Kidney (tissue), 14 donors: ENCODE measurements around the gene SLC66A2. TPM values are rescaled to one million over a fixed set of nuclear protein-coding genes. Genes with fewer than 3 reads are reported as not detected.

Source experiments
- DNase-seq, 5 donors: peaks; one replicate each; pipeline ENCODE4 v3.0.0-alpha.2; 2013 to 2020
- FAIRE-seq: peaks from 2 replicates; lab custom pipeline; 2012; peaks lifted over from hg19 to GRCh38; lab: Jason Lieb, UNC
- H3K27ac ChIP-seq, 2 donors: one replicate each; pipeline ENCODE4 v1.7.0; 2013; ENCODE audit warnings: low read depth in 2 of 2, low read length in 2 of 2, inconsistent platforms in 1 of 2
- H3K27me3 ChIP-seq: one replicate; pipeline ENCODE4 v1.7.1; 2013; ENCODE audit warnings: low read length, inconsistent platforms; ENCODE audit not compliant: control insufficient read depth, insufficient read depth
- H3K36me3 ChIP-seq, 3 donors: one replicate each; pipeline versions ENCODE4 v1.7.0 to v1.7.1; 2013; ENCODE audit warnings: low read length in 3 of 3, control low read depth in 1 of 3, inconsistent platforms in 1 of 3; ENCODE audit not compliant: insufficient read depth in 3 of 3, control insufficient read depth in 2 of 3
- H3K4me1 ChIP-seq, 3 donors: one replicate each; pipeline versions ENCODE4 v1.7.0 to v1.7.1; 2013; ENCODE audit warnings: low read length in 3 of 3, inconsistent platforms in 1 of 3, low read depth in 1 of 3; ENCODE audit not compliant: control insufficient read depth in 2 of 3, insufficient read depth in 2 of 3
- H3K4me3 ChIP-seq, 3 donors: one replicate each; pipeline versions ENCODE4 v1.7.0 to v1.8.1; 2013; ENCODE audit warnings: low read length in 3 of 3, control low read depth in 1 of 3, inconsistent platforms in 1 of 3
- H3K9ac ChIP-seq, 3 donors: one replicate each; pipeline versions ENCODE4 v1.7.0 to v1.7.1; 2013; ENCODE audit warnings: low read length in 3 of 3, control low read depth in 1 of 3, inconsistent platforms in 1 of 3
- H3K9me3 ChIP-seq, 3 donors: one replicate each; pipeline versions ENCODE4 v1.7.0 to v1.7.1; 2013; ENCODE audit warnings: low read length in 3 of 3, control low read depth in 1 of 3, inconsistent platforms in 1 of 3; ENCODE audit not compliant: control insufficient read depth in 2 of 3, insufficient read depth in 1 of 3
- CTCF ChIP-seq: IDR thresholded peaks from 3 replicates; pipeline ENCODE4 v1.5.1; 2012; ENCODE audit warnings: mild to moderate bottlenecking, moderate library complexity, borderline replicate concordance; ENCODE audit not compliant: insufficient read depth; ENCODE audit errors: extremely low read depth
- intact Hi-C: fragments of 100-400 bp; cut with DNase I; formaldehyde crosslinking; loops from one replicate; pipeline ENCODE4 v1.11.1; 2022
- polyA plus RNA-seq: library from polyadenylated mRNA; stranded (reverse); fragments of 350-450 nt; fragmentation: Illumina TruSeq; extraction: RNeasy Lipid Tissue Mini Kit (QIAGEN cat#74804); gene quantifications from one replicate; pipeline ENCODE4 v1.2.3, GENCODE V29; 2014; ENCODE audit warnings: low read depth, low replicate concordance; ENCODE audit not compliant: insufficient read depth
- total RNA-seq: library from RNA; stranded (reverse); fragmentation: NEBNext Ultra II Directional; extraction: Animal tissue kit (Norgen Biotek cat#: 25700); gene quantifications from one replicate; pipeline ENCODE4 v1.2.1, GENCODE V29; 2021
- donor health status: control.
- donor health status: control.
- donor health status: control.
- donor health status: control.
- donor health status: control.
- donor health status: DM: yes; HTN: yes; CAD: no.
- donor health status: Normal renal cell carcinoma (clear cell type).

SLC66A2 gene
- total and polyA plus RNA-seq, 2 donors from 2014 or later, result 41.9 to 45.5 TPM

- peaks cover 0 to 1% (median 0%) of the 10 kb centered on the region in 3 donors for H3K9me3 ChIP-seq
- H3K27ac ChIP-seq, result peak overlapping the region in 1 of 2 donors; percentile 13
- FAIRE-seq (no peak), DNase-seq (peak in 3 of 5 donors; percentile 10 to 77 (median 31))
- no peaks in the 10 kb centered on the region for H3K4me1 ChIP-seq
- no peak overlapping the region for H3K9ac ChIP-seq
- no peaks in the 10 kb centered on the region for H3K27me3 ChIP-seq
- H3K36me3 ChIP-seq, result peaks cover 0 to 17% (median 11%) of the 10 kb centered on the region in 3 donors
- H3K4me3 ChIP-seq, result no peak overlapping the region
- intact Hi-C loops, result no loop called here
- no peak for TF ChIP-seq CTCF
Observed at GRCh38 chr18:79912409-79912991, 39.0 kb downstream of the SLC66A2 start.

- H3K27ac ChIP-seq, result no peak overlapping the region
- H3K4me1 ChIP-seq, result no peaks in the 10 kb centered on the region
- H3K9me3 ChIP-seq, result peaks cover 0 to 1% (median 0%) of the 10 kb centered on the region in 3 donors
- intact Hi-C loops, result no loop called here
- no peak overlapping the region for H3K4me3 ChIP-seq
- TF ChIP-seq CTCF, result no peak
- peaks cover 0 to 21% (median 11%) of the 10 kb centered on the region in 3 donors for H3K36me3 ChIP-seq
- no peak for FAIRE-seq
- peak; percentile 43 to 70 (median 54) for DNase-seq
- no peaks in the 10 kb centered on the region for H3K27me3 ChIP-seq
- H3K9ac ChIP-seq, result no peak overlapping the region
Observed at GRCh38 chr18:79911344-79912270, 39.8 kb downstream of the SLC66A2 start.

DNA sequence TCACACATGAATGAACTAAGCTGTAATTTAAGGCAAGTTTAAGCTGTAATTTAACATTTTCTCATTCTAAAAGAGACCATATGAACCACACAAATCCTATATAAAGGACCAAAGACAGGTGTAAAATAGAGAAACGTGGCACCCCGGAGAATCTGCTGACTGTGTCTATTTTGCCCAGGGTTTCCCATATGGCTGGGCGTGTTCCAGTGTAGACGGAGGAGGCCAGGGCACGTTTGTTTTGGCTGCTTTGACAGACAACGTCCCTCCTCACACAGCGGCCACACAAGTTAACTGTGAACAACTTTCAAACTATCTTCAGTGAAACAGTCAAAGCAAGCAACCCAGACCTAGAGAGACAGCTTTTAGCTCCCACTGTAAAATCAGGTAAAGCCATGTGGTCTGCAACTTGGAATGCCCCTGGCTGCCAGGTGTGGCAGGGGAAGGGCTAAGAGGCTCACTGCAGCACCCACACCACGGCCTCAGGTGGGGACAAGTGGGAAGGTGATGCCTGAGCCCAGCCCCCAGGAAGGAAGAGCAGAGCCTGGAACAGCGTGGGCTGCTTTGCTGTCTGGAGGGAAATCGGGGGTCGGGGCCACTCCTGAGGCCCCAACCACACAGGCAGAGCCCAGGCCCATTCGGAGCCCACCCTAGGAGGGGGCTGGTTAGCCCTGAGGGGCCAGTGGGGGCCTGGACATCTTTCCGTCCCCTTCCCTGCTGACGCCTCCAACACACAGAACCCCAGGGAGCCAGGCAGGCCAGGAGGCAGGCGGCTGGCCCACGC, 40.7 kb downstream of the SLC66A2 start:
- no peaks in the 10 kb centered on the region for H3K4me1 ChIP-seq
- H3K4me3 ChIP-seq, result no peak overlapping the region
- H3K36me3 ChIP-seq, result peaks cover 0 to 17% (median 6%) of the 10 kb centered on the region in 3 donors
- H3K9me3 ChIP-seq, result no peaks in the 10 kb centered on the region
- no peaks in the 10 kb centered on the region for H3K27me3 ChIP-seq
- H3K27ac ChIP-seq, result no peak overlapping the region
- FAIRE-seq (no peak), DNase-seq (peak in 1 of 5 donors; percentile 56)
- no peak for TF ChIP-seq CTCF
- intact Hi-C loops, result no loop called here
- no peak overlapping the region for H3K9ac ChIP-seq
